AG10803 (cell line): ENCODE data around the gene PIGQ.

Experiments used
- DNase-seq: peaks from one replicate; pipeline ENCODE4 v3.0.0; 2010; ENCODE audit warnings: low read depth
- H3K4me3 ChIP-seq: 2 replicates; pipeline ENCODE4 v1.5.1; 2011; ENCODE audit warnings: mild to moderate bottlenecking, low read length, control low read depth
- CTCF ChIP-seq: conservative IDR thresholded peaks from 2 replicates; pipeline ENCODE4 v1.5.1; 2011; ENCODE audit warnings: mild to moderate bottlenecking, low read length, control low read depth, inconsistent platforms

PIGQ gene

GRCh38 chr16:578232-578869 lies 8.6 kb downstream of the PIGQ start:
- no peak for DNase-seq
- H3K4me3 ChIP-seq, result no peak overlapping the region
- no peak for TF ChIP-seq CTCF

DNA sequence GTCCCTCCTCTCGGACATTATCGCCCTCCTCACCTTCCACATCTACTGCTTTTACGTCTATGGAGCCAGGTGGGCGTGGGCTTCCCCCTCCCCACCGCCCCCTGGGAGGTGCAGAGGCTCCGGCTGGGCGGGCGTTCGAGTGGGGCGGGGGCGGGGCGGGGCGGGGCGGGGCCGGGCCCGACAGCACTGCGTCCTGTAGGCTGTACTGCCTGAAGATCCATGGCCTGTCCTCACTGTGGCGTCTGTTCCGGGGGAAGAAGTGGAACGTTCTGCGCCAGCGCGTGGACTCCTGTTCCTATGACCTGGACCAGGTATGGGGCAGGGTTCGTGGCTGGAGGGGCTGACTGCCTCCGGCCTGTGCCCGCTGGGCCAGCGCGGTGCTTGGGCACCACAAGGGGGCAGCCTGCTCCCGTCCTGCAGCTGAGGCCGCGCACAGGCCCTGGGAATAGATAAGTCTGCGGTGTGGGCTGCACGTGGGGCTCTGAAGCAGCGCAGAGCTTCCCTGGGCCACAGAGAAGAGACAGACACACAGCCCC lies 9.2 kb downstream of the PIGQ start:
- TF ChIP-seq CTCF, result peak; percentile 78
- peak; percentile 76 for DNase-seq
- peak overlapping the region; percentile 38; the same call in 1 of the 2 replicates for H3K4me3 ChIP-seq

- no peak for DNase-seq
- no peak for TF ChIP-seq CTCF
- no peak overlapping the region for H3K4me3 ChIP-seq
These were observed 10.6 kb downstream of the PIGQ start for GRCh38 chr16:580141-580945.

DNA sequence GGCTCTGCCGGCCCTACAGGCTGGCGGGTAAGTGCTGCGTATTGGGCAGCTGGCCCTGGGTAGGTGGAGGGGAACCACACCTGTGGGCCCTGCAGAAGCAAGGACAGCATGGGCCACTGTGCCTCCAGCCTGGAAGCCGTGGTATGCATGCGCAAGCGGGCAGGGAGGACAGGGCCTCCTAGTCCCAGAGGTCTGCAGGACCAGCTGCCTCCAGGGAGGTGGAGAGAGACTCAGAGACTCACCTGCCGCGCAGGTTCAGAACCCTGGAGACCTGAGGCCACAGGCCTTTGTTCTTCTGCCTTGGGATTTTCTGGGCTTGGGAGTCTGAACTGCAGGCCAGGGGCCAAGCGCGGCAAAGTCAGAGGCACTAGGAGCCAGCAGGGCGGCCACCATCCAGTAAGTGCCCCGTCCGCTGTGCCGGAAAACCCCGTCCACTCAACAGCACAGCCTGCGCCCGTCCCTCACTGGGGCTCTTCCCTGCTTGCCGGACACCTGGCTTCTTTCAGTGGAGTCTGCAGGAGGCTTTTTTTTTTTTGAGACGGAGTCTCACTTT lies 11.3 kb downstream of the PIGQ start:
- no peak for DNase-seq
- no peak for TF ChIP-seq CTCF
- H3K4me3 ChIP-seq, result no peak overlapping the region

GRCh38 chr16:582218-582613 lies 12.4 kb downstream of the PIGQ start:
- no peak for DNase-seq
- no peak for TF ChIP-seq CTCF

DNA sequence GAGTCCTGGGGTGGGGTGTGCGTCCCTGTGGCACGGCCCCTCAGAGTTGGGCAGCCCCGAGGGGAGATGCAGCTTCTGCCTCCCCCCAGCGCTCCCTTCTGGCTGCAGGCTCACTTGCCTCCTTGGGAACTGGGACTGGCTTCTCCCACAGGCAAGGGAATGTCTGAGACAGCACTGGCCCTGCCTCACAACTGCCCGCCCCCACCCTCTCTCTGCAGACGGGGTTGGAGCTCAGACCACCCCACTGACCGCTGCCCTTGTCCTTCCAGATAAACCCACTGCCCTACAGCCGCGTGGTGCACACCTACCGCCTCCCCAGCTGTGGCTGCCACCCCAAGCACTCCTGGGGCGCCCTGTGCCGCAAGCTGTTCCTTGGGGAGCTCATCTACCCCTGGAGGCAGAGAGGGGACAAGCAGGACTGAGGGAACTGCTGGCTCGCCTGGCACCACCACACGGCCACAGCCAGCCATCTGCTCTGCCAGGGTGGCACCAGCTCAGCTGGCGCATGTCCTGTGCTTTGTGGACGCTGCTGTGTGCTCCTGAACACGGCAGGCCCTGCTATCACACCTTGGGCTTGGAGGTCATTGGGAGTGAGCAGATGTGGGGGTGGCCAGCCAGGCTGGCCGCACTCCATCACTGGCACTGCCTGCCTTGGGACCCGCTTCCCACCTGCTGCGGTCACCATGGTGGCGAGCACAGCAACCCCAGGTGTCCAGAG lies 13.0 kb downstream of the PIGQ start:
- H3K4me3 ChIP-seq, result no peak overlapping the region

More at GRCh38 chr16:582218-582613, 12.4 kb downstream of the PIGQ start:
- no peak overlapping the region for H3K4me3 ChIP-seq

More for the DNA sequence above, 13.0 kb downstream of the PIGQ start:
- DNase-seq, result no peak
- TF ChIP-seq CTCF, result no peak
